Medulla oblongata (tissue), 1 donor: Measurements from ENCODE around the gene HJV.

Experiments used
- DNase-seq: peaks from one replicate; pipeline ENCODE4 v3.0.0-alpha.2; 2015; ENCODE audit errors: extremely low spot score

HJV gene

DNA sequence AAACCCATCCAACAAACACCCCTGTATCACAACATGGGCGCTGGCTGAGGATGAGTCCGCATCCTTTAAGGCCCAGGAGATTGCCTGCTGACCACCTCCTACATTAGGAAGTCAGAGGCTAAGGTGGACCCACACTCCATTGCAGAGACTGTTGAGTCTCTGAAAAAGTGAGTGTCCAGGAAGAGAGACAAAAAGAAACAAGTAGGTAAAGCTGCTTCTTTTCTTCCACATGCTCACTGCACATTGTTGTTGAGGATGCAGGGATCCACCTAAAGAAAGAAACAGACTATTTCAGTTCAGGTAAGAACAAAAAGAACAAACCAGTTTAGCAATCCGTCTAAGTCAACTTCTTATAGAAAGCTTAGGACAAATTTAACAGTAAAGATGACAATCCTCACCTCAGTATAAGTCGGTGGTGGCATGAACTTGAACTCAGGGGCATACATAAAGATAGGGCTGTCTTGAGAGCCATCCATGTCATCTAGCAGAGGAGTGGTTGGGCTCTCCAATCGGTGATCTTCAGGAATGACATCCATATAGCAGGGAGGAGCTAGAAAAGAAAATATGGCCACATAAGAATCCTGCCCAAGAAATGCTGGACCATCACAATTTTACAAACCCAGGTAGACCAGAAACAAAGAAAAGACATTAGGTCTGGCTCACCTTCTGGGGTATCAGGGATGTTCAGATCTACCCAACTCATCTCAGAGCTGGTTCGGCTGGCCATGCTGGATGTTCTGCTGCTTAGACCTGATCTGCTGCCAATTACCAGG is 27.7 kb downstream of the HJV start:
- DNase-seq = no peak

DNA sequence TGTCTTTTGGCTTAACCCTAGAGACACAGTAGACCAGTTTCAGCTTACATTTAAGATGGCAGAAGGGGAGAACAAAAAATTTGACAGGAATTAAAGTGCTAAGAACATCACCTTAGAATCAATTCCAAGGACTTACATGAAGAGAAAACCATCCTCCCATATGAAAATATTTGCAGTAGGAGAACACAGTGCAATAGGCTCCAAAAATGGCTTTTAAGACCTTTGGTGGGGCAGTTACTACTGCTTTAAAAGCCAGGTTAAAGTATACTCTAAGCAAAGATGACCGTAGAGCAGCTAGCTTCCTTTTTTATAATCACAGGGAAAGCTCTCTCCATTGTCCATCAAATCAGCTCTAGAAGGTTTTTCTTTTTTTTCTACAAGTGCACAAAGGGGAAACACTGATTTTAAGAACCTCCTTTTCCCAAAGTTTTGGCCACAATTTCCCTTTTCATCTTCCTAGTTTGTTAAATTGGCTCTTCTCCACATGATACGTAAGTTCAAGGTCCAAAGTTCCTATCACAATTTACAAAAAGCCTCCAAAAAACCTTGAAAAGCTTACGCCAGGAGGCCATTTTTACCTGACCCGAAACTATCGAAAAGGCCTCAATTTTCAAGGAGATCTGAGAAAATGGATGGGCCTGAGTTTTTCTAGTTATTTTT is 28.4 kb downstream of the HJV start:
- no peak for DNase-seq

- DNase-seq = no peak
Observed at GRCh38 chr1:145992502-145992936, 29.0 kb downstream of the HJV start.

- DNase-seq = no peak
Observed at GRCh38 chr1:145991735-145992412, 29.7 kb downstream of the HJV start.

DNA sequence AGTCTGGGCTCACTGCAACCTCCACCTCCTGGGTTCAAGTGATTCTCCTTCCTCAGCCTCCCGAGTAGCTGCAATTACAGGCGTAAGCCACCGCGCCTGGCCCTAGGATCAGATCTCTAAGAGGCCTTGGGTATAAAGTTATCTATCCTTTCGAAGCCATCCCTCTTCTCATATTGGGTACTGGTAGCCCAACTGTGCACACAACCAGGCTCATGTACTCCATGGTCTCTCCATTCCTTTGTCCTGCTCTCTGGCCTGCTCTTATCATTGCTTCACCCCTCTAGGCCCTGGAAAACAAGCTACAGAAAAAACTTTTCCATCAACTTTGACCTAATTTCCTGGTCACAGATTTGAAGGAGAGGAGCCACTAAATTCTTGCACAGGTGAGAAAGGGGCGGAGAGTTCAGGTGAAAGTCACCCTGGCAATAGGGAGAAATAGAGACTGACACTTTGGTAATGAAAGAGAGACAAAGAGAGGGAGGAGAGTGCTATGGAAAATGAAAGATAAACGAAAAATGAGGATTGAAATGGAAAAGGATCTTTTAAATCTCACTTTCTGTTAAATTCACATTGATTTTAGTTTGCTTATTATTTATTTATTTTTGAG is 31.2 kb downstream of the HJV start:
- DNase-seq = no peak

GRCh38 chr1:145988773-145989172 is 32.8 kb downstream of the HJV start:
- DNase-seq = no peak

GRCh38 chr1:145987926-145988325 is 33.6 kb downstream of the HJV start:
- no peak for DNase-seq

DNA sequence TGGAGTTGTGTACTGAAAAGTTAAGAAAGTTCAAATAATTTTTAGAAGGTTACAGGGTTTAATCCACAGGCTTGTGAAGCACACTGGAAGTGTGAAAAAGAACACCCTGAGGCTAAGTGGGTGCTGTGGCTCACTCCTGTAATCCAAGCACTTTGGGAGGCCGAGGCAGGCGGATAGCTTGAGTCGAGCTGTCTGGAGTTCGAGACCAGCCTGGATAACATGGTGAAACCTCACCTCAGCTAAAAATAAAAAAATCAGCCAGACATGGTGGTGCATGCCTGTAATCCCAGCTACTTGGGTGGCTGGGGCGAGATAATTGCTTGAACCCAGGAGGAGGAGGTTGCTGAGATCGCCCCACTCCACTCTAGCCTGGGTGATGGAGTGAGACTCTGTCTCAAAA is 35.0 kb downstream of the HJV start:
- no peak for DNase-seq

- peak; percentile 64 for DNase-seq
Observed at GRCh38 chr1:145985502-145986439, 35.8 kb downstream of the HJV start.

DNA sequence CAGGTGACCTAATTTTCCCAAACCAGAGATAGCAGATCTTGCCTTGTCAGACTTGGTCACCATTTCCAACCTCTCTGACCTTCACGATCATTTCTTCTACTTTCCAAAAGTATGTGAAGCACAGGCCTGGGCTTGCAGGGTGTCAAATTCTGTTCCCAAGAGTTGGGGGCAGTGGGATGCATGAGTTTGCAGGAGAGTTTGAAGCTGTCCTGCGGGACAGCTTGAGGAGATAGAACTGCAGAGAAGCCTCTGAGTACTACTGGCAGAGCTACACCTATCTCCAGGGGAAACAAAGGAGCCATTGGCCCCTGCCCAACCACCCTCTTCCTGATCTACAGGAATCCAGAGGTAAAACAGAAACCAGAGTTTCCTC is 36.4 kb downstream of the HJV start:
- no peak for DNase-seq

- DNase-seq = no peak
Observed at GRCh38 chr1:145983960-145984830, 37.3 kb downstream of the HJV start.

- peak; percentile 23 for DNase-seq
Observed at GRCh38 chr1:145983206-145983675, 38.3 kb downstream of the HJV start.

DNA sequence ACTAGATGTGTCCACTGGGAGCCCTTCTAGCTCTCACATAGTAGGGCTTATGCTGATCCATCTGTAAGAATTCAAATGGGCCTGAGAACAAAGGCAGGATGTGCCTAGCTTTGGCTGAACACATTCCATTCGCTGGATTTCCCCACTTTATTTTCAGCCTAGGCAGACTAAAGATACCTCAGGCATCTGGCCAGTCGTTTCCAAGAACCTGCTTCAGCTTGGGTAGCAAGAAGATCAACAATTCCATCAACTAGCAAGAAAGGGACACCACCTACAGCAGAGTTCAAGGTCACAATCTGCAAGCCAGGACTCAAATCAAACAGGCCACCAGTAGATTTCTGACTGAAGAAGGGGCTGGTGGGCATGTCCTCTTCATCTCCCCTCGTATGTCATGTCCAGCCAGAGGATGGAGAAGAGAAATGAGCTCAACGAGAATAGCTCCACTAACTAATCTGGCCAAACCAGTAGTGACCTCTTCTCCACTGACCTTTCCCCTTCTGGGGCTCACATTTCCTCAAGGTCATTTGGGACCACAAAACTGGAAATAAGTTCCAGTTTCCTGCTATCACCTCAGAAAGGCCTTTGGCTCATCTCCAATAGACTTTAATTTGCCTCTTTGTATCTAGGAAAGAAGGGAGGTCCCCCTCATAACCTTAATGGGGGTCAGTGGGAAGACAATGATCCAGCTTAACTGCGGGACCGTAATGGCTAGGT is 39.4 kb downstream of the HJV start:
- DNase-seq = no peak

- DNase-seq = peak; percentile 24
Observed at GRCh38 chr1:145980457-145980994, 41.0 kb downstream of the HJV start.

DNA sequence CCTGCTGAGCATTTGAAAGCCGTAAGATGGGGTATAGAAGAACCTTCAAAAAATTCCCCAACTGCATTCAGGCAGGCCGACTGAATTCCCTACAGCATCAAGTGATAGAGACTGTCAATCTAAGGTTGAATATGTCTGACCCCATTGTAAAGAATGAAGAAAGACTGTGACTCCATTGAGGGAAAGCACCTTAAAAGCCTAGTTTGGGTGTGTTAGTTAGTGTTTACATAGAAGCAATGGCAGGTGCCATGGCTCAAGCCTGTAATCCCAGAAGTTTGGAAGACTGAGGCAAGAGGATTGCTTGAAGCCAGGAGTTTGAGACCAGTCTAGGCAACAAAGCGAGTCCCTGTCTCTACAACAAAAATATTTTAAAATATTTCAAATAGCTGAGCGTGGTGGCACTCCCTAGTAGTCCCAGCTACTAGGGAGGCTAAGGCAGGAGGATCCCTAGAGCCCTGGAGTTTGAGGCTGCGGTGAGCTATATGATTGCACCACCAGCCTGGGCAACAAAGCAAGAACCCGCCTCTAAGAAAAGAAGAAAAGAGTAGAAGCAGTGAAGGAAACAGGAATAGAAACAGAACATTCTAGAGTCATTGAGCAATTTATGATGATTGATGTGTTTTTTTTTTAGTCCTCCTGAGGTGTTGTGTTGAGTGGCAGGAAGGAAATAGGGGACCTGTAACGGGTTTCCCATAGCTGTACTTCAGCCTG is 41.6 kb downstream of the HJV start:
- DNase-seq = peak; percentile 52

GRCh38 chr1:145978854-145979745 is 42.4 kb downstream of the HJV start:
- DNase-seq = peak; percentile 100

GRCh38 chr1:145978471-145978853 is 43.1 kb downstream of the HJV start:
- DNase-seq = peak; percentile 36
